Endometrium (tissue), 2 donors: ENCODE measurements around the gene SYT8.

ENCODE experiments used
- FAIRE-seq: peaks from 2 replicates; lab custom pipeline; 2012; peaks lifted over from hg19 to GRCh38; lab: Jason Lieb, UNC
- donor health status: control.
- donor health status: control.

SYT8 gene

GRCh38 chr11:1860108-1860507 is 25.3 kb downstream of the SYT8 start:
- FAIRE-seq: no peak

- FAIRE-seq: no peak
Observed at GRCh38 chr11:1861435-1862411, 26.9 kb downstream of the SYT8 start.

GRCh38 chr11:1862588-1863351 is 28.0 kb downstream of the SYT8 start:
- FAIRE-seq: no peak

DNA sequence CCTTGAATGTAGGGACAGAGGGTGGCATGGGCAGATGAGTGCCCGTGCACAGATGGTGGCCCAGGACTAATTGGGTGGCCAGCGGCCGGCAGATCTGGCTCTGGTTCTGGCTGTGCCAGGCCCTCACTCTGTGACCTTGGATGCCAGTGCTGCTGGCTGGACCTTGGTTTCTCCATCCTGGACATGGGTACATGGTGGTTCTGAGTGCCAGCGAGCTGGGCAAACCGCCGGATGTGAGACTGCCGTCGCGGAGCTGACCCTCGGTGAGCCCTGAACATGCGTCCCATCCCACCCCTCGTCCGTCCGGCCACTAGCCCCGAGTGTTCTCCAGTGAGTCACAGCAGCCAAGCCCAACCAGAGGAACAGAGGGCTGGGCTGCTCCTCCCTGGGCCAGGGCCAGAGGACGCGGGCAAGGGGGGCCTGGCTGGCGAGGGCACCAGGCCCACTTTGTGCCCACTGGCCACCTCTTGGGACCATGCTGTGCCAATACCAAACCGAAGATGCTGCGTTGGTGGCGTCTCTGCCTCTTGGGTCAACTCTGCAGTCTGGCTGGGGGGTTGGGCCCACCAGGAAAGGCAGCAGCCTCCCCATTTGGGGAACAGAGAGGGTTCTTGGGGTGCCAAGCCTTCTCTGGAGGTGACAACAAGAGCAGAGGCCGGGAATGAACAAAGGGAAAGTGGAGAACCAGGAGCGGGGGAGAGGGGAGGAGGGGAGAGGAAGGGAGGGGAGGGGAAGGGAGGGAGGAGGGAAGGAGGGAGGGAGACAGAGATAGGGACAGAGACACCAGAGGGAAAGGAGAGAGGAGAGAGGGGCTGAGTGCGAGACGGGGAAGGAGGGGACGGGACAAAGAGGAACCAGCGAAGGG is 28.8 kb downstream of the SYT8 start:
- FAIRE-seq: no peak

DNA sequence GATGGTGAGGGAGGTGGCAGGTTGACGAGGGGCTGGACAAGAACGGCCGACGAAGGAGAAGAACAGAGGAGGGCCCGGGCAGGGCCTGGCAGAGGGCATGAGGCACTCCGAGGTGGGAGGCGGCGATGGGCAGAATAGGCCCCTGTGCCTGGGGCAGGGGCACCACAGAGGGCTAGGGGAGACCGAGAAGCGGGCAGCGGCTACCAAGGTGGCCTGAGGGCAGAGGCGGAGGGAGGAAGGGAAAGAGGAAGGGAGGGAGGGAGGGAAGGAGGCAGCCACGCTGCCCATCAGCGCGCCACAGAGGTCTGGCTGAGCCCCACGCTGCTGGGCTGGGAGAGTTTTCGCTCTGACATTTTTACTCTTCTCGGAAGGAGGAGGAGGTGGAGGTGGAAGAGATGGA is 29.4 kb downstream of the SYT8 start:
- FAIRE-seq: no peak

DNA sequence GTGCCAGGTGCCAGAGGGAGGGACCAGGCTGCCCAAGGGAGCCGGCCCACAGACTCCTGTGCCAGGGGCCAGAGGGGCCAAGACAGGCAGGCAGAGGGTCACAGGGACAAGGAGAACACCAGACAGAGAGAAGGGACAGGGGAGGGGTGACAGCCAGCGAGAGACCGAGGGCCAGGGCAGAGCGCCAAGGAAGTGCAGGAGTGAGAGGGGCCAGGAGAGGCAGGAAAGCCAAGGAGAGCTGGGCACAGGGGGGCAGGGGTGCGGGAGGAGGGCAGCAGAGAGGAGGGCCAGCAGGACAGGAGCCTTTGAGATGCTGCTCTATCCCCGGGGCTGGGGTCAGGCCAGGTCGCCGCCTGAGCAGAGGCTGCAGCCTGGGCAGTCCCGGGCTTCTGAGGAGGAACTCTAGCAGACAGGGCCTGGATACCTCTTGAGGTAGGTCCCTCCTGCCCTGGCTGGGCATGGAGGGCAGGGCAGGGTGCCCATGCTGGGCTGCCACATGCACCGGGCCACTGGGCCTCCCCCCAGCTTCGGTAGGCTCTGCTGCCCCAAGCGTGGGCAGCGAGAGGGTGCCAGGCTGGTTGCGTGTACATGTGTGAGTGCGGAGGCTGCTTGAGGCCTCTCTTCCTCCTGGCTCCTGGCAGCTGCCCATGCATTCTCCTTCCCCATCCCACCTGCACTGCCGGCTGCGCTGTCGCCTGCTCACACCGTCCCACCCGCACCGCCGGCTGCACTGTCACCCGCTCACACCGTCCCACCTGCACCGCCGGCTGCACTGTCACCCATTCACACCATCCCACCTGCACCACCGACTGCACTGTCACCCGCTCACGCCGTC is 30.3 kb downstream of the SYT8 start:
- no peak for FAIRE-seq

DNA sequence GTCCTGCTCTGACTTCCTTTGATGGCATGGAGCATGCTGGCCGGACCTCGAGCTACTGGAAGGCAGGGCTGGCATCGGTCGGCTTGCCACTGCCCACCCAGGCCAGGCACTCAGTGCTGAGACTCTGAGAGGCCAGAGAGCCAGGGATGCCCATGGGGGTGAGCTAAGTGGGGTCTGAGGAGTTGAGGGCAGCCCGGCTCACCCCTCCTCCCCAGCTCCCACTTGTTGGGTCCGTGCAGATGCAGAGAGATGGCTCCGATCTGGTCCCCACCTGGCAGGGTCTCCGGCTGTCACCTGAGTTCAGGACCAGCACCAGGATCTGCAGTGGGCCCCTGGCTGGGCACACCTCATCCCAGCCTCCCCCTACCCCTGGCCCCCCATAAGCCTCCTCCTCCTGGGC is 31.4 kb downstream of the SYT8 start:
- FAIRE-seq: no peak

DNA sequence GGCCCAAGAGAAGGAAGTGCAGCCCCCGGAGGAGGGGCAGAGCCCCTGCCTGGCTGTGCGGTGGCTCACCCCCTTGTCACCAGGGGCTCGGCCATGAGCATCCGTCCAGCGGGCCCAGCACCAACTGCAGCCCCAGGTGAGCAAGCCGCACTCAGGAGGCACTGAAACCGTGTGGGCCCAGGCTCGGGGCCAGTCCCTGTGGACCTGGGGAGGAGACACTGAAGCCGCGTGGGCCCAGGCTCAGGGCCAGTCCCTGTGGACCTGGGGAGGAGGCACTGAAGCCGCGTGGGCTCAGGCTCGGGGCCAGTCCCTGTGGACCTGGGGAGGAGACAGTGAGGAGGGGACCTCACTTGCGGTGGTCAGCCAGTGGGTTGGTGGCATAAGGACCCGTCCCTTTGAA is 32.0 kb downstream of the SYT8 start:
- FAIRE-seq: no peak

GRCh38 chr11:1867381-1867780 is 32.6 kb downstream of the SYT8 start:
- no peak for FAIRE-seq

- FAIRE-seq: no peak
Observed at GRCh38 chr11:1868056-1868635, 33.4 kb downstream of the SYT8 start.

DNA sequence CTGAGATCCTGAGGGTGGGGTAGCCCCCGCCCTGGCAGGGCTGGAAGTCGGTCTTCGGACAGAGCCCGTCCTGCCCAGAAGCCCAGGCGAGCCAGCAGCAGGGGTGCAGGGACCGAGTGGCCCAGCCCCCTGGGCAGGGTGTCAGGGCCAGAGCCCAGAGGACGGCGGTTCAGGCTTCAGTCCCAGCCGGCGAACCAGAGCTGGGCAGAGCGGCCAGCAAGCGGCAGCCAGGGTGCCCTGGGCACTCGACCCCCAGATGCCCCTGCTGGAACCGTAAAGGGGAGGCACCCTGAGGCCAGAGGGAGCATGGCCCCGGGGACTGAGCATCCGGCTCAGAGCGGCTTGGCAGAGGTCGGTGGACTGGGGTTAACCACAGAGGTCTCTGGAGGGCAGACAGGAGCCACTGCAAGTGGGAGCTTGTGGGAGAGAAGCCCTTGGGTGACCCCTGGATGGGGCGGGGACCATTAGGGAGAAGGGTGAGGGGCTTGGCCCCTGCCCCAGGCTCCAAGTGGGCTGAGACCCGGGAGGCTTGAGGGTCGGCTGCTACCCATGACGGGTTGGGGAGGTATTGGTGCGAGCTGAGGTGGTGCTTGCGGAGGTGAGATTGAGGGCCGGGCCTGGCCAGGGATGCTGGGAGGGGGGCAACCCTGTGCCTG is 34.0 kb downstream of the SYT8 start:
- FAIRE-seq: no peak

GRCh38 chr11:1869427-1870325 is 34.9 kb downstream of the SYT8 start:
- FAIRE-seq: no peak

GRCh38 chr11:1870326-1870696 is 35.5 kb downstream of the SYT8 start:
- FAIRE-seq: no peak

- FAIRE-seq: no peak
Observed at GRCh38 chr11:1870721-1871466, 36.1 kb downstream of the SYT8 start.

- no peak for FAIRE-seq
Observed at GRCh38 chr11:1871531-1871930, 36.7 kb downstream of the SYT8 start.

DNA sequence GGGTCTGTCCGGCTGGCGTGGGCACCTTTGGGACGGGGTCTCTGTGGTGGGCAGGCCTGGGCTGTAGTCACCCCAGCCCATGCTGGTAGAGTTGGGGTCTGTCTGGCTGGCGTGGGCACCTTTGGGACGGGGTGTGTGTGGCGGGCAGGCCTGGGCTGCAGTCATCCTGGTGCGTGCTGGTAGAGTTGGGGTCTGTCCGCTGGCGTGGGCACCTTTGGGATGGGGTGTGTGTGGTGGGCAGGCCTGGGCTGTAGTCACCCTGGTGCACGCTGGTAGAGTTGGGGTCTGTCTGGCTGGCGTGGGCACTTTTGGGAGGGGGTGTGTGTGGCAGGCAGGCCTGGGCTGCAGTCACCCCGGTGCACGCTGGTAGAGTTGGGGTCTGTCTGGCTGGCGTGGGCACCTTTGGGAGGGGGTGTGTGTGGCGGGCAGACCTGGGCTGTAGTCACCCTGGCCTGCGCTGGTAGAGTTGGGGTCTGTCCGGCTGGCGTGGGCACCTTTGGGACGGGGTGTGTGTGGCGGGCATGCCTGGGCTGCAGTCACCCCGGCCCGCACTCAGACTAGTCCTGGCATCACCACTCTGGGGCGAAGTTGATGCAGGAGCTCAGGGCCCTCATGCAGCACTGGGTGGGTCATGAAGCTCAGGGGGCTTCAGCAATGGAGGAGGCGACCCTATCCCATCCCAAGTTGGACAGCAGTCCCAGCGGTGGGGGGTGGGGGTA is 37.6 kb downstream of the SYT8 start:
- no peak for FAIRE-seq

DNA sequence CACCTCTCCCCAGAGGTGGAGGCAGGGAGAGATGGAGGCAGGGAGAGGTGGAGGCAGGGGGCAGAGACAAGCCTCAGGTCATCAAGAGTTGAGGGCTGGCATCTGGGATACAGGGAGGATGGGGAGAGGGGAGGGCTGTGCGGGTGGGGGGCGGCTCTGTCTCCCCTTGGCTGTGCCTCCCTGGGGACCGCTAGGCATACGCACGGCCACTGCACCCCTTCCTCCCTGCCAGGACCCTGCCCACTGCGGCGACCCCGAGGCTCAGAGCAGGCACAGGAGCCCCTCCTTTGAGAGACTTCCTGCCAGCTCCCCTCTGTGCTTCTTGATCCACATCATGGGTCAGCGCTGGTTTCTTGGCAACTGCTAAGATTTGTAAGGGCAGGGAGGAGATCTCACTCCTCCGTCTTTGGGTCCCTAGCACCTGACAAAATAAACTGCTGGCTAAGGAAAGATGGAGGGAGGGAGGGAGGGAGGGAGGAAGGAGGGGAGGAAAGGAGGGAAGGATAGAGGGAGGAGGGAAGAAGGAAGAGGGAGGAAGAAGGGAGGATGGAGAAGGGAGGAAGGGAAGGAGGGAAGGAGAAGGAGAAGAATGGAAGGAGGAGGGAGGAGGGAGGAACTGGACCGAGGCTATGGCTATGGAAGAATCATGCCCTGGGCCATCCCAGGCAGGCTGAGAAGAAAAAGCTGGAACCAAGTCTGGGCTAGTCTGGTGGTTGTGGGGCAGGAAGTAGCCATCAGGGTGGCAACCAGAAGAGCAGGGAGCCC is 38.4 kb downstream of the SYT8 start:
- FAIRE-seq: no peak
